Effector memory CD4-positive, alpha-beta T cell (primary cell): Measurements from ENCODE around the gene CBLC.
"Not testable (repeated sequence)": the region's sequence is repeated elsewhere in the genome, so short reads cannot be mapped to it uniquely, and the experiment has no call there.

Source experiments
- DNase-seq, 3 donors: peaks; one replicate each; pipeline ENCODE4 v3.0.0-alpha.2; 2020
- H3K27ac ChIP-seq: 2 replicates; pipeline ENCODE4 v1.7.0; 2013; ENCODE audit warnings: mild to moderate bottlenecking, low read length, moderate library complexity; ENCODE audit not compliant: insufficient read depth, poor library complexity, severe bottlenecking
- H3K27me3 ChIP-seq: replicated peaks from 2 replicates; pipeline ENCODE4 v1.7.0; 2013; ENCODE audit warnings: mild to moderate bottlenecking, low read length; ENCODE audit not compliant: insufficient read depth, control insufficient read depth, poor library complexity, severe bottlenecking
- H3K36me3 ChIP-seq: 2 replicates; pipeline ENCODE4 v1.7.0; 2013; ENCODE audit warnings: mild to moderate bottlenecking, low read length, moderate library complexity; ENCODE audit not compliant: control insufficient read depth, insufficient read depth
- H3K4me1 ChIP-seq: 2 replicates; pipeline ENCODE4 v1.7.0; 2013; ENCODE audit warnings: low read length, mild to moderate bottlenecking; ENCODE audit not compliant: control insufficient read depth, insufficient read depth, poor library complexity, severe bottlenecking
- H3K4me3 ChIP-seq: 2 replicates; pipeline ENCODE4 v1.7.0; 2013; ENCODE audit warnings: low read length, low read depth, mild to moderate bottlenecking; ENCODE audit not compliant: insufficient read depth, poor library complexity, severe bottlenecking
- H3K9me3 ChIP-seq: 2 replicates; pipeline ENCODE4 v1.7.0; 2013; ENCODE audit warnings: mild to moderate bottlenecking, low read length, moderate library complexity; ENCODE audit not compliant: control insufficient read depth

The CBLC gene

GRCh38 chr19:44781694-44782093, 4.0 kb downstream of the CBLC start:
- not testable (repeated sequence) for H3K4me1 ChIP-seq, H3K4me3 ChIP-seq, H3K9me3 ChIP-seq, H3K27me3 ChIP-seq, H3K36me3 ChIP-seq, H3K27ac ChIP-seq, DNase-seq

DNA sequence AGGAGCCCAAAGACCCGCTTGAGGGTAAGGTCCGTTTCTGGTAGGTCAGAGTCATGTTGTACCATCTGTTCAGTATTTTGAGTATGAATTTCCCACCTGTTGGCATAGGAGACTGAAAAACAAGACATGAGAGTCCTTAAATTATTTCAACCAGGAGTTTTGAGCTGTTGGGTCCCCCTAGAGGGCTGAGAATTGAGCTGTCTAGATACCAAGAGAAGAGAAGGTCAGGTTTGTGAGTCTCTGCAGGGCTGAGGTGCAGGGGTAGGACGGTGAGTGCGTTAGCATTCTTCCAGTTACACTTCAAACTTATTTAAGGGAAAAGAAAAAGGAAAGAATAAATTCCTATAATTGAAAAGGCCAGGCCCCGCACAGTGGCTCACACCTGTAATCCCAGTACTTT, 5.0 kb downstream of the CBLC start:
- H3K27ac ChIP-seq: no peak overlapping the region
- no peaks in the 10 kb centered on the region for H3K4me1 ChIP-seq
- no peaks in the 10 kb centered on the region for H3K9me3 ChIP-seq
- H3K36me3 ChIP-seq: no peaks in the 10 kb centered on the region
- H3K27me3 ChIP-seq: no peaks in the 10 kb centered on the region
- H3K4me3 ChIP-seq: no peak overlapping the region
- DNase-seq: no peak

DNA sequence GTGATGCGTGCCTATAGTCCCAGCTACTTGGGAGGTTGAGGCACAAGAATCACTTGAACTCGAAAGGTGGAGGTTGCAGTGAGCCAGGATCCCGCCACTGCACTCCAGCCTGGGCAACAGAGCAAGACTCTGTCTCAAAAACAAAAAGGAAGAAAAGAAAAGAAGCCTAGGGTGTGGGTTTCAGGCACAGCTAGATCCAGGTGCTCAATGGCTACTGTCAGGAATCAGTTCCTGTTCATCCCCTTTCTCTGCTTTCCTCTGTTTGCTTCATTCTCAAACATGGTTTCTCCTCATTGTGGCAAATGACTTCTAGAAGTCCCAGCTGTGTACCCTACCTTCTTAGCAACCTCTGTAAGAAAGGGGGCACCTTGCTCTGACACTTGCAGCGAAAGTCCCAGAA, 5.9 kb downstream of the CBLC start:
- no peaks in the 10 kb centered on the region for H3K36me3 ChIP-seq

GRCh38 chr19:44785271-44785670, 7.6 kb downstream of the CBLC start:
- no peaks in the 10 kb centered on the region for H3K9me3 ChIP-seq
- no peak for DNase-seq
- no peaks in the 10 kb centered on the region for H3K36me3 ChIP-seq
- H3K4me1 ChIP-seq: no peaks in the 10 kb centered on the region
- no peaks in the 10 kb centered on the region for H3K27me3 ChIP-seq
- H3K4me3 ChIP-seq: no peak overlapping the region
- no peak overlapping the region for H3K27ac ChIP-seq

More for the DNA sequence above, 5.9 kb downstream of the CBLC start:
- no peak for DNase-seq
- no peaks in the 10 kb centered on the region for H3K9me3 ChIP-seq
- no peaks in the 10 kb centered on the region for H3K27me3 ChIP-seq
- H3K27ac ChIP-seq: no peak overlapping the region
- H3K4me1 ChIP-seq: no peaks in the 10 kb centered on the region
- H3K4me3 ChIP-seq: no peak overlapping the region

- H3K9me3 ChIP-seq: no peaks in the 10 kb centered on the region
- H3K27me3 ChIP-seq: no peaks in the 10 kb centered on the region
- H3K4me1 ChIP-seq: no peaks in the 10 kb centered on the region
- H3K4me3 ChIP-seq: no peak overlapping the region
- H3K36me3 ChIP-seq: no peaks in the 10 kb centered on the region
- H3K27ac ChIP-seq: no peak overlapping the region
- DNase-seq: no peak
Observed at GRCh38 chr19:44785993-44786392, 8.3 kb downstream of the CBLC start.

DNA sequence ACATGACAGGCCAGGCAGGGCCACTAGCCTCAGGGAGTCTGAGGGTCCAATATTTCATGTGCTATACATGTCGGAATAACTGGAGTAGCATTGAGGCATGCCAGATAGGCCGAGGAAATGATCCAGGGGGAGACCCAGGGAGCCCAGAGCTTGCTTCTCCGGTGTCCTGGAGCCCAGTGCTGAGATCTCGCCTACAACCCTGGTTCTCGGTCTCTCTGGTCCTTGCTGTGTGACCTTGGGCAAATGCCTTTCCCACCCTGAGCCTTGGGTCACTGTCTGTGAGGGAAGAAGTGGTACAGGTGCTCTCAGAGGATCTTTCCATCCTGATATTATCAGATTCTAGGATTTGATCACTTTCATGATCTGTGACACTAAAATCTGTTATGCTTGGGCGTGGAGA, 11.3 kb downstream of the CBLC start:
- H3K9me3 ChIP-seq: no peaks in the 10 kb centered on the region
- no peak overlapping the region for H3K27ac ChIP-seq
- H3K36me3 ChIP-seq: no peaks in the 10 kb centered on the region
- H3K4me1 ChIP-seq: no peaks in the 10 kb centered on the region
- no peak for DNase-seq
- H3K4me3 ChIP-seq: no peak overlapping the region
- no peaks in the 10 kb centered on the region for H3K27me3 ChIP-seq

DNA sequence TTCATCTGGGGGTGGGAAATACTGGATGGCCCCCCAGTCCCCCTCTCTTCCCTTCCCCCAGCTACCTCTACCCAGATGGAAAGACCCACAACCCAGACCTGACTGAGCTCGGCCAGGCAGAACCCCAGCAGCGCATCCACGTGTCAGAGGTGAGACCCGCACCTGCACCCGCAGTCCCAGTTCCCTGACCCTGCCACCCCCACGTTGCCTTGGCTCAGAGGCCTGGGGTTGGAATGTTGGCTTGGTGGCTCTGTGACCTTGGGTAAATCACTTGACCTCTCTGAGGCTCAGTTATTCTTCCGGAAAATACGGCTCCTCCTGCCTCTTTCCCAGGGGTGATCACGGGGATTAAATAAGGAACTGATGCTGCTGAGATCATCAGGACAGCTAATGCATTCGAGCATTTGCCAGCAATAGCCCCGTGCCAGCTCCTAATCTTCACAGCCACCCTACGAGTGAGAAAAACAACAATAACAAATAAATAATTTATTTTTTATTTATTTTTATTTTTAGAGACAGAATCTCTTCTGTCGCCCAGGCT, 12.3 kb downstream of the CBLC start:
- Histone ChIP-seq H3K27me3 (no peaks in the 10 kb centered on the region), H3K4me1 (no peaks in the 10 kb centered on the region), H3K4me3 (no peak overlapping the region), H3K36me3 (no peaks in the 10 kb centered on the region), H3K9me3 (no peaks in the 10 kb centered on the region), H3K27ac (no peak overlapping the region)
- DNase-seq: no peak

DNA sequence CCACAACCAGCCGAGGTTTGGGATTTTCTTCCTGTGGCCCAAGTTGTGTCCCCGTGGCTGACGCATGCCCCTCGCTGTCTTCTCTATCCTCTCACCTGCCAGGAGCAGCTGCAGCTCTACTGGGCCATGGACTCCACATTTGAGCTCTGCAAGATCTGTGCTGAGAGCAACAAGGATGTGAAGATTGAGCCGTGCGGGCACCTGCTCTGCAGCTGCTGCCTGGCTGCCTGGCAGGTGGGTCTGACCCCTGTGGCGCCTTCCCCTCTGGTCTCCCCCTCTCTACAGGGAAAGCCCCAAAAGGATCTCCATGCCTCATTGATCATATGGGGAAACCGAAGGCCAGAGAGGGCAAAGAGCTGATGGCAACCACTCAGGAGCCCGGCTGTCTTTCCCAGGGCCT, 14.6 kb downstream of the CBLC start:
- Histone ChIP-seq H3K9me3 (no peaks in the 10 kb centered on the region), H3K4me1 (peaks cover 7% of the 10 kb centered on the region), H3K36me3 (no peaks in the 10 kb centered on the region), H3K27me3 (no peaks in the 10 kb centered on the region), H3K27ac (no peak overlapping the region), H3K4me3 (no peak overlapping the region)
- DNase-seq: no peak

DNA sequence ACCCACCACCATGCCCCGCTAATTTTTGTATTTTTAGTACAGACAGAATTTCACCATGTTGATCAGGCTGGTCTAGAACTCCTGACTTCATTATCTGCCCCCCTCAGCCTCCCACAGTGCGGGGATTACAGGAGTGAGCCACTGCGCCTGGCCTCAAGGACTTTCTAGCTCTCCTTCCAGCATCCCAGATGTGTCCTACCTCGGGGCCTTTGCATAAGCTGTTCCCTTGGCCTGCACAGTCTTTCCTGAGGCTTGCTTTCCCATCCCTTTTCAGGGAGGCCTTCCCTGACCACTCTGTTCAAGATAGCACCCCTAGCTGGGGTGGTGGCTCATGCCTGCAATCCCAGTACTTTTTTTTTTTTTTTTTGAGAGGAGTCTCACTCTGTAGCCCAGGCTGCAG, 16.9 kb downstream of the CBLC start:
- H3K4me1 ChIP-seq: peaks cover 7% of the 10 kb centered on the region
- H3K9me3 ChIP-seq: no peaks in the 10 kb centered on the region
- no peak overlapping the region for H3K4me3 ChIP-seq
- no peak overlapping the region for H3K27ac ChIP-seq
- H3K27me3 ChIP-seq: no peaks in the 10 kb centered on the region
- DNase-seq: no peak
- no peaks in the 10 kb centered on the region for H3K36me3 ChIP-seq

DNA sequence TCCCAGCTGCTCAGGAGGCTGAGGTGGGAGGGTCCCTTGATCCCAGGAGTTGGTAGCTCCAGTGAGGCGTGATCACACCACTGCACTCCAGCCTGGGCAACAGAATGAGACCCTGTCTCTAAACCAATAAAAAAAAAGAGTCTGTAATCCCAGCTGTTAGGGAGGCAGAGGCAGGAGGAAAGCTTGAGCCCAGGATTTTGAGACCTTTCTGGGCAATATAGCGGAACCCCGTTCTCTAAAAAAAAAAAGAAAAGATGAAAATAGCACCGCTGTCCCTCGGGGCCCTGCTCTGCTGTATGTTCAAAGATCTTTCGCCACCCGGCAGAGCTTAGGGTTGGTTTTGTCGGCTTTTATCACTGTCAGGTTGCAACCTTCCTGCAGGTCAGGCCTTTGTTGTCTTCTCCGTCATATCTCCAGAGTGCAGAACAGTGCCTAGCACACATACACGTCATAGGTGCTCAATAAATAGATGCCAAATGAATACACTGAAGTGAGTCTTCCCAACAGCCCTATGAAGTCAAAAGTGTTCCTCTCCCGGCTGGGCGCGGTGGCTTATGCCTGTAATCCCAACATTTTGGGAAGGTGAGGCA, 17.8 kb downstream of the CBLC start:
- Histone ChIP-seq H3K4me1 (peaks cover 7% of the 10 kb centered on the region), H3K36me3 (no peaks in the 10 kb centered on the region), H3K4me3 (no peak overlapping the region), H3K27me3 (no peaks in the 10 kb centered on the region), H3K27ac (no peak overlapping the region), H3K9me3 (no peaks in the 10 kb centered on the region)
- DNase-seq: no peak
